Pancreas (tissue), 10 donors: Measurements from ENCODE around the gene YTHDC2. TPM values are rescaled to one million over a fixed set of nuclear protein-coding genes. Genes with fewer than 3 reads are reported as not detected.

ENCODE experiments used
- ATAC-seq, 4 donors: fragments of 200-7000 bp; cut with Tn5 transposase; one replicate each; pipeline versions ENCODE4 v1.8.0 to v1.9.1; 2020; ENCODE audit warnings: mild to moderate bottlenecking in 4 of 4, moderate library complexity in 4 of 4
- DNase-seq, 6 donors: peaks; one replicate each; pipeline ENCODE4 v3.0.0-alpha.2; 2020
- FAIRE-seq: peaks from 2 replicates; lab custom pipeline; 2012; peaks lifted over from hg19 to GRCh38; lab: Jason Lieb, UNC
- H3K27ac ChIP-seq, 4 donors: fragments of 200-600 bp; sonication (generic); 1 replicate in 3 of 4; 2 replicates in 1 of 4; pipeline versions ENCODE4 v1.5.0 to v1.8.0; 2020
- H3K27me3 ChIP-seq, 4 donors: fragments of 200-600 bp; one replicate each; pipeline ENCODE4 v1.8.0; 2021
- H3K36me3 ChIP-seq, 3 donors: fragments of 200-600 bp; sonication (generic) in 1 of 3; one replicate each; pipeline versions ENCODE4 v1.5.0 to v1.8.0; 2020 to 2021
- H3K4me1 ChIP-seq, 3 donors: fragments of 200-600 bp; one replicate each; pipeline ENCODE4 v1.8.0; 2021
- H3K4me3 ChIP-seq, 4 donors: fragments of 200-600 bp; sonication (generic) in 2 of 4; one replicate each; pipeline versions ENCODE4 v1.5.0 to v1.8.0; 2020 to 2021
- H3K9me3 ChIP-seq, 4 donors: fragments of 200-600 bp; one replicate each; pipeline ENCODE4 v1.8.0; 2021
- CTCF ChIP-seq, 4 donors: fragments of 200-600 bp; sonication (generic) in 3 of 4; IDR thresholded peaks; one replicate each; pipeline versions ENCODE4 v1.5.0 to v1.8.0; 2021; ENCODE audit warnings: antibody characterized with exemption in 4 of 4
- WGBS, 2 donors: extraction: QIAGEN DNeasy Blood & Tissue Kit; methylation state at CpG; one replicate each; pipeline ENCODE4 v1.1.7; 2013; 5-methylcytosine and 5-hydroxymethylcytosine counted together
- intact Hi-C, 3 donors: fragments of 100-400 bp; cut with DNase I; formaldehyde crosslinking; loops; one replicate each; pipeline versions ENCODE4 v1.11.1 to v1.14.2; 2022
- polyA plus RNA-seq, 2 donors: library from polyadenylated mRNA; stranded (reverse); fragments of 200-250 nt; gene quantifications; one replicate each; pipeline ENCODE4 v1.2.3, GENCODE V29; 2013
- total RNA-seq, 6 donors: library from RNA; stranded (reverse); fragmentation: NEBNext Ultra II Directional in 4 of 6; extraction: Animal tissue kit (Norgen Biotek cat#: 25700) in 4 of 6; gene quantifications; one replicate each; pipeline versions ENCODE4 v1.2.1 to v1.2.4, GENCODE V29; 2021 to 2023
- donor health status: healthy with polysubstance abuse.
- donor health status: DM: no; HTN: no; CAD: no; lungs with moderate emphysema.
- donor health status: DM: no; HTN: no; CAD: no.
- donor health status: control.
- donor health status: control.
- donor health status: Bipolar disorder and iron deficiency.
- donor health status: DM: yes; HTN: yes; CAD: no.
- donor health status: DM: no; HTN: no; CAD: no.
- donor health status: DM: no; HTN: no; CAD: no.
- donor health status: DM: yes; HTN: yes; CAD: no.

The YTHDC2 gene
- total and polyA plus RNA-seq, 8 donors, result 5.7 to 13.7 (median 9.7) TPM

- intact Hi-C loops, result no loop called here
- DNase-seq (no peak), FAIRE-seq (no peak), ATAC-seq (no peak)
- Histone ChIP-seq H3K36me3 (no peaks in the 10 kb centered on the region), H3K27me3 (no peaks in the 10 kb centered on the region), H3K9me3 (no peaks in the 10 kb centered on the region), H3K4me1 (peaks cover 0 to 8% (median 0%) of the 10 kb centered on the region in 3 donors), H3K4me3 (no peak overlapping the region), H3K27ac (no peak overlapping the region)
- WGBS, 2 donors, result 84 to 92% methylated on average over 3 of the region's 3 CpGs
- no peak for TF ChIP-seq CTCF (IDR thresholded peaks at IDR 0.05)
Observed at GRCh38 chr5:113512341-113512740, 1.2 kb upstream of the YTHDC2 start.

- no peak for DNase-seq
- H3K27me3 ChIP-seq, result no peaks in the 10 kb centered on the region
- peak overlapping the region; percentile 49 to 93 (median 80) for H3K4me3 ChIP-seq
- peaks cover 0 to 8% (median 0%) of the 10 kb centered on the region in 3 donors for H3K4me1 ChIP-seq
- no peak for FAIRE-seq
- ATAC-seq, result no peak
- H3K36me3 ChIP-seq, result no peaks in the 10 kb centered on the region
- 5% methylated on average over 9 of the region's 9 CpGs for WGBS, 2 donors
- no peaks in the 10 kb centered on the region for H3K9me3 ChIP-seq
- H3K27ac ChIP-seq, result peak overlapping the region; percentile 73 to 89 (median 87)
- no peak for TF ChIP-seq CTCF (IDR thresholded peaks at IDR 0.05)
- intact Hi-C loops, result no loop called here
Observed at GRCh38 chr5:113514289-113514635, 768 bp downstream of the YTHDC2 start.

- ATAC-seq (no peak), DNase-seq (no peak), FAIRE-seq (no peak)
- Histone ChIP-seq H3K4me1 (peaks cover 0 to 13% (median 0%) of the 10 kb centered on the region in 3 donors), H3K36me3 (no peaks in the 10 kb centered on the region), H3K4me3 (no peak overlapping the region), H3K9me3 (no peaks in the 10 kb centered on the region), H3K27ac (no peak overlapping the region), H3K27me3 (no peaks in the 10 kb centered on the region)
- 96 to 98% methylated on average over 4 of the region's 4 CpGs for WGBS, 2 donors
- intact Hi-C loops, result no loop called here
- no peak for TF ChIP-seq CTCF (IDR thresholded peaks at IDR 0.05)
Observed at GRCh38 chr5:113518884-113519283, 5.4 kb downstream of the YTHDC2 start.

- H3K9me3 ChIP-seq, result no peaks in the 10 kb centered on the region
- no peak for TF ChIP-seq CTCF (IDR thresholded peaks at IDR 0.05)
- H3K4me3 ChIP-seq, result no peak overlapping the region
- no peak for ATAC-seq
- H3K4me1 ChIP-seq, result peaks cover 0 to 12% (median 0%) of the 10 kb centered on the region in 3 donors
- intact Hi-C loops, result no loop called here
- H3K27me3 ChIP-seq, result no peaks in the 10 kb centered on the region
- 67 to 74% methylated on average over 2 of the region's 2 CpGs for WGBS, 2 donors
- H3K36me3 ChIP-seq, result no peaks in the 10 kb centered on the region
- FAIRE-seq, result no peak
- DNase-seq, result no peak
- no peak overlapping the region for H3K27ac ChIP-seq
Observed at GRCh38 chr5:113519412-113519811, 5.9 kb downstream of the YTHDC2 start.

GRCh38 chr5:113520429-113520828 lies 6.9 kb downstream of the YTHDC2 start:
- ATAC-seq (no peak), DNase-seq (no peak), FAIRE-seq (no peak)
- Histone ChIP-seq H3K4me3 (no peak overlapping the region), H3K27me3 (no peaks in the 10 kb centered on the region), H3K9me3 (no peaks in the 10 kb centered on the region), H3K36me3 (no peaks in the 10 kb centered on the region), H3K27ac (no peak overlapping the region), H3K4me1 (peaks cover 0 to 10% (median 0%) of the 10 kb centered on the region in 3 donors)
- TF ChIP-seq CTCF (IDR thresholded peaks at IDR 0.05), result no peak
- intact Hi-C loops, result no loop called here
